Stimulated activated CD8-positive, alpha-beta memory T cell treated with anti-CD3 and anti-CD28 coated beads, Interleukin-4, amount 100 ng/mL, for 24 hours (primary cell): Measurements from ENCODE around the gene ABCC10.
"Not testable (repeated sequence)": the region's sequence is repeated elsewhere in the genome, so short reads cannot be mapped to it uniquely, and the experiment has no call there.

Experiments
- DNase-seq: peaks from one replicate; pipeline ENCODE4 v3.0.0-alpha.2; 2020; ENCODE audit warnings: low read depth

Gene ABCC10

DNA sequence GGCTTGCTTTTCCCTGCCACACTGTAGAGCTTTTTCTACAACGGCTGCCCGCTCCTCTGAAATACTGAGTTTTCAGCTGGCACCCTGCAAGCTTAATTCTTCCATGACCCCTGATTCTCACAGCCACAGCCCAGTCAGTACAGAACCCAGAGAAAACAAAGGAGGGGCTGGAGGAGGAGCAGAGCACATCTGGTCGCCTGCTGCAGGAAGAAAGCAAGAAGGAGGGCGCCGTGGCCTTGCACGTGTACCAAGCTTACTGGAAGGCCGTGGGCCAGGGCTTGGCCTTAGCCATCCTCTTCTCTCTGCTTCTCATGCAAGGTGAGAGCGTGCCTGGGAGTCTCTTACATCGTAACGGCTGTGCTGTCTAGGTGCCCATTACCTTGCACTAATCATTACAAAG, 16.7 kb downstream of the ABCC10 start:
- no peak for DNase-seq

DNA sequence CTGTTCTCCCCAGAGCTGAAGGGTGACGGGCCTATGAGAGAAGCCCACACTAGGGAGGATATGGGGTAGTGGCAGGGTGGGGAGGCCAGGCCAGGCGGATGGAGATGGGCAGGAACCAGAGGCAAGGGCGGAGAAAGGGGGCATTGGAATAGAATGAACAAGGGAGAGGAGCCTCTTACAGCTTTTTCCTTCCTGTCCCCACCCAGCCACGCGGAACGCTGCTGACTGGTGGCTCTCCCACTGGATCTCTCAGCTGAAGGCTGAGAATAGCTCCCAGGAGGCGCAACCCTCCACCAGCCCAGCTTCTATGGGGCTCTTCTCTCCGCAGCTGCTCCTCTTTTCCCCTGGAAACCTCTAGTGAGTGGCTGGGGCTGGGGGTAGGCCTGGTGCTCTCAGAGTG, 17.2 kb downstream of the ABCC10 start:
- DNase-seq: no peak

GRCh38 chr6:43445576-43445975, 18.2 kb downstream of the ABCC10 start:
- no peak for DNase-seq

- DNase-seq: no peak
Observed at GRCh38 chr6:43447604-43448003, 20.3 kb downstream of the ABCC10 start.

DNA sequence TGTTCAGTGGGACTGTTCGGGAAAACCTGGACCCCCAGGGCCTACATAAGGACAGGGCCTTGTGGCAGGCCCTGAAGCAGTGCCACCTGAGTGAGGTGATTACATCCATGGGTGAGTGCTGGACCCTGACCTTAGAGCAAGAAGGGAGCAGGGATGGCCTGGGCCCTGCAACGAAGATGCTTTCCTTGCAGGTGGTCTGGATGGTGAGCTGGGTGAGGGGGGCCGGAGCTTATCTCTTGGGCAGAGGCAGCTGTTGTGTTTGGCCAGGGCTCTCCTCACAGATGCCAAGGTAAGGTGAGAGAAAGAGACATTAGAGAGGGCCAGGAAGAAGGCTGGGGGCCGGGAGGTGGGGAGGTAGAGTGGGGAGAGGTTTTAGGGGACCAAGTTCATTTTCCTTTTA, 21.6 kb downstream of the ABCC10 start:
- DNase-seq: no peak

GRCh38 chr6:43450699-43451131, 23.4 kb downstream of the ABCC10 start:
- no peak for DNase-seq

- no peak for DNase-seq
Observed at GRCh38 chr6:43451348-43451747, 24.0 kb downstream of the ABCC10 start.

GRCh38 chr6:43451939-43452338, 24.6 kb downstream of the ABCC10 start:
- DNase-seq: no peak

DNA sequence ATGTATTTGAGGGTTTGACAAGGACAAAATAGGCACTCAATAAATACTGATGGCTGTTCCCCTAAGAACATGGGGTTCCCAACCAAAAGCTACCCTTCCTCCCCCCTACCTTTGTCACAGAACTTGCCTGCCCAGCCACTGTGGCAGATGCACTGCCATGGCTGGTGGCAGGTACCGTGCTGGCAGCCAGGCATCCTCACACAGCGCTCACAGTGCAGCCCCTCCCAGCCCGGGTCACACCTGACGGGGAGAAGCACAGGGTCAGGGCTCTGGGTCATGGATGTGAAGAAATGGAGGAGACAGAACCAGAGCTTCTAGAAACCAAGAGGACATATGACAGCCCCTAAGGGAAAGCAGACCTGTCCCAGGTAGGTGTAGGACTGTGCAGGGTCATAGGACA, 25.6 kb downstream of the ABCC10 start:
- no peak for DNase-seq

DNA sequence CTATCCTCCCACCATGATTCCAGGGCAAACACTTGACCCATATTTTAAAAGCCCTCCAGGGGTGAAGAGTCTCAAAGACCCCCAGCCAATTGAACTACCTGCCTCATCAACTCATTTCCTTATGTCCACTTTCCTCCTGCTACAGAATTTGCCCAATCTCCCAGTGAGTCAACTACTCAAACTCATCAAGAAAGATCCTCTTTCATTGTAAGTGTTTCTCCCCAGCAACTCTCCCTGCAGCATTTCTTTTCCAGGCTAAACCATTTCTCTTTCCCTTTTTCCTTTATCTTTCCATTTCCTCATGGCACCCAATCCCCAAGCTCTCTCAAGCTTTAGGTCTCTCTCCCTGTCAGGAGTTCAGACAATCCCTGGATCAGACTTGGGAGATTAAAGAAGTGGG, 26.5 kb downstream of the ABCC10 start:
- DNase-seq: no peak

DNA sequence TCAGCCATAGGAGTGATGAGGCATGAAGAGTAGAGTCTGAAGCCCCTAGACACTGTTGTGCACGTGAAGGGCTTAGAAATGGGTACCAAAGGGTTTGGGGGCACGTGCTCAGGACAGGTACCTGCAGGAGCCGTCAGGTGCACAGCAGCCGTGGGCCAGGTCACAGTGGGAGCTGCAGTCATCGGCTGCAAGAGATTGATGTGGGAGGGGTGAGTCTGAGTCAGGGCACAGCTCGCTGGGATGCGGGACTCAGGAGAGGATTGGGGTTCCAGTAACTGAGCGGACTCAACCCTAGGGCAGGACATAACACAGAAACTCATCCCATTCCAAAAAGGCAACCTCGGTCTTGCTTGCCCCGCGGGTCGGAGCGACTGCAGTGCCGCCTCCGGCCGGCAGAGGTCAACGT, 27.0 kb downstream of the ABCC10 start:
- no peak for DNase-seq

DNA sequence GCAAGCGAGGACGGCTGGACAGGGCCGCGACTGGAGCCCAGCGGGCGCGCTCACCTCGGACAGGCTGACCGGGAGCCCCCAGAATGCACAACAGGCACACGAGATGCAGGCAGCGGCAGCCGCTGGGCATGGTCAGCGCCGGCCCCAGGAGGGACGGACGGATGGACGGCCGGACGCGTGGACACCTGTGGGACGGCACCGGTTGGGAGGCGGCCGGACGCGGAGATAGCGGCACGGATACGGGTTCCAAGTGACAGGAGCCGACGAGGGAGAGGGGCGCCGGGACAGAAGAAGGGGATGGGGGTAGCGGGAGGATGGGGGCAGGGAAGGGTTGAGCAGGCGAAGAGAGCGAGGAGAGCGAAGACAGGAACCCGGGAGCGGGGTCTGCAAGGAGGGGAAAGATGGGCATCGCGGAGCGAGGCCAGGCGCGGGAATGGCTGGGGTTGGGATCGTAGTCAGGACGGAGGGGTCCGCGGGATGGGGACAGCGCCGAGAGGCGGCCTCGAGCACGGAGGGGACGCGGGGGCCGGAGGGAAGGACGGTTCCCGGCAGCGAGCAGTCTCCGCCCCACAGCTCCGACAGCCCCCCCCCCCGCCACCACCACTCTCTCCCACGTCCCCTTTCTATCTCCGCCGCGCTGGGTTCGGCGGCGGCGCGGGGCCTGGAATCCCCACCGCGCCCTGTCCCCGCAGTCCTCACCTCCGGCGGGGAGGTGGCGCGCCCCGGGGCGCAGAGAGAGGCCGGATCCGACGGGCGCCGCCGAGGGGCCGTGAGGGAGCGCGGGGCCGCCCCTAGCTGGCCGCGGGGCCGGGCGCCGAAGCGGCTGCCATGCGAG, 27.6 kb downstream of the ABCC10 start:
- DNase-seq: peak; percentile 61

DNA sequence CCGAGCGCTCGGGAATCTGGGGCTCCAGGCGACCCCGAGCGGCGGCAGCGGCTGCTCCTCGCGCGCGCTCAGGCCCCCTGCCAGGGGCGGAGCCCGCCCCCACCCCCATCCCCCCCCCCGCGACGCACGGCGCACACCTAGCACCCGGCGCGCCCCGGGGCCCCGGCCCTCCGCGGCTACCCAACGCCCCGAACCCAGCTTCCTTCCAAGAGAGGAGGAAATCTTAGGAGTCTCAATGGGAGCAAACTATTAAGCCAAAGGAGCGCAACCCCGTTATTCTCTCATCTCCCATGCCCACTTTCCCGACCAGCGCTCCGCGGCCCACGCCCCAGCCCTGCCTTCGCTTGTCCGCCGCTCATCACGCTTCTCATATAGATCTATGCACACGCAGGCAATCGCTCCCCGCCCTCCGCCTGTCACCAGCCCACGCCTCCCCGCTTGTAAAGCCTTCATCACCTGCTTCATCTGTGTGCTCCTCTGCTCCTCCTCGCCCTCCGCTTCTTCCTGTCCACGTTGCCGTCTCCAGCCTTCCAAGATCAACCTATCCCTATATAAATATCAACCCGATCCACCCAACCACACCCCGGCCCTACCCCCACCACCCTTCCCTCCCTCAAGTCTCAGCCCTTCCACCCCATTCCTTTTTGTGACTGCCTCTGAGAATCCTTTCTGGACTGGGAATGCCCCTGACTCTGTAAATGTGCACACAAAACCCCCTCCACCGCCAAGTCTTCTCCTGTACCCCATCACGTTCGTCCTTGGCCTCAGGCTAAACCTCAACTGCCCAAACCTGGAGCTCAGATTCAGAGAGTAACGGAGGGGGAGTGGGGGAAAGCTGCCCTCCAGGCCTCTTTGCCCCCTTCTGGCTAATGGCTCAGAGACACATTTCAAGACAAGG, 28.4 kb downstream of the ABCC10 start, which contains the start of gene DLK2:
TSS of gene DLK2 (minus strand) at position 18 of the 898 bp plus-strand sequence. CDS start 723 bp downstream, outside the sequence.
- DNase-seq: peak; percentile 32

- DNase-seq: no peak
Observed at GRCh38 chr6:43457643-43458042, 30.3 kb downstream of the ABCC10 start.

GRCh38 chr6:43458154-43458553, 30.8 kb downstream of the ABCC10 start:
- DNase-seq: not testable (repeated sequence)

GRCh38 chr6:43459535-43459934, 32.2 kb downstream of the ABCC10 start:
- DNase-seq: no peak

DNA sequence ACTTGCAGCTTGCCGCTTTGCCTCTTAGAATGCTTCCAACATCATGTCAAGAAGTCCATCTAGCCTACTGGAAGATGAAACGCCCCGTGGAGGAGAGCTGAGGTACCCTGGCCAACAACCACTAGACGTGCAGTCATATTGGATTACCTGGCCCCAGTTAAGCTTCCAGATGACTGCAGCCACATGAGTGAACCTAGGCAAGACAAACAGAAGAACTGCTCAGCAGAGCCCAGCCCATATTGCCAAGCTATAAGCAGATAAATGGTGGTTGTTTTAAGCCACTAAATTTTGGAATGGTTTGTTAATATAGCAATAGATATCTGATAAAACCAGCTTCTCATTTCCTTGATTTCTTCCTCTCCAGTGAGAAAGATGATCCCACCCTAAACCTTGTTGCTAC, 32.7 kb downstream of the ABCC10 start:
- DNase-seq: no peak

DNA sequence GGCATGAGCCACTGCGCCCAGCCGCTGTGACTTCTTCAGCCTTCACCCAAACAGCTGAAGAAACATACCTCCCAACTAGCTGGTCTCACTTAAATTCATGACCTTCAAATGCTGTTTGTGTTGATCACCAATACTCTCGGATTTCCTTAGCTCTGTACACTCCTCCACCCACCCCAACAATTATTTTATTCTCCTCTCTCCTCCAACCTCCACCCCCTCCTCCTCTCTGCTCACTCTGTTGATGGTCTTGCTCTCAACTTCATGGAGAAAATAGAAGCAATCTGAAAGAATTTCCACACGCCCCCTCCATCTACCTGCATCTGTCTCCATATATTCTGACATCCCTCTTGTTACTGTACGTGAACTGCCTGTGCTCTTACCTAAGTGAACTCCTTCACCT, 34.6 kb downstream of the ABCC10 start:
- DNase-seq: no peak

DNA sequence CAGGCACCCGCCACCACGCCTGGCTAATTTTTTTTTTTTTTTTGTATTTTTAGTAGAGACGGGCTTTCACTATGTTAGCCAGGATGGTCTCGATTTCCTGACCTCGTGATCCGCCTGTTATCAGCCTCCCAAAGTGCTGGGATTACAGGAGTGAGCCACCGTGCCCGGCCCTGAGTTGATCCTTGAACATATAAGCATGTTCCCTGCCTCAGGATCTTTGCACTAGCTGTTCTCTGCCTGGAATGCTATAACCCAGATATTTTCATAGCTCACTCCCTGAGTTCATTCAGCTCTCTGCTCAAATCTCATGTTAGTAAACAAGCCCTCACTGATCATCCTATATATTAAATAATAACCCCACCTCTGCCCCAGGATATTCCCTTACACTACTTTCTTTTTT, 37.0 kb downstream of the ABCC10 start:
- DNase-seq: no peak

DNA sequence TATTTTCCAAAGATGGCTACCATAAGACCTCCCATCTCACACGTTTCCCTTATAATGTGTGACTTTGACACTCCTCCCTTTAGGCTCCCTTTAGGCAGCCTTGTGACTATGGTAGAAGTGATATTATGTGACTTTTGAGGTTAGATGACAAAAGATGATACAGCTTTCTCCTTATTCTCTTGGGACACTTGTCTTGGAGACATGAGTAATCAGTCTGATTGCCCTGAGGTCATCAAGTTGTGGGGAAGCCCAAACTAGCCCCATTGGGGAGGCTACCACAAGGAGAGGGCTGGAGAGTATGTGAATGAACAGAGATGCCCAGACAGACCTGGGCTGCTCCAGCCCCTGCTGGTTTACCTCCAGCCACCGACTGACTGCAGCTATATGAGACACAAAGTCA, 38.6 kb downstream of the ABCC10 start:
- DNase-seq: no peak

- DNase-seq: not testable (repeated sequence)
Observed at GRCh38 chr6:43467265-43467664, 39.9 kb downstream of the ABCC10 start.

DNA sequence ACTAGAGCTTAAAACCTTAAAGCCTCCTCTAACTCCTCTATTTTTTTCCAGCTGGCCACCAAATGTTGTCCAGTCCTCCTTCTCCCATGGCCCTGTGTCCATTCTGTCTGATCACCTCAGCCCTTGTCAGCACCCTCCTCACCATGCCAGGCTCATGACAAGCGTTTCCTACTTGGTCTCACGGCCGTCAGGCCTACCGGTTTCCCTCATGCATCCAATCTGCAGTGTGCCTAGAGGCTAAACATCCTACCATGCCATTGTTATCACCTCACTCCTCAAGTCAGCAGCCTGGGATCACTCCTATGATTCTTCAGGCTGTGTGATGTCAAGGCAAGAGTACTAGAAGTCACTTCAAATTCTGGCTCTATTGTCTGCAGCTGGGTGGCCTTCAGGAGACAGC, 40.4 kb downstream of the ABCC10 start:
- no peak for DNase-seq

DNA sequence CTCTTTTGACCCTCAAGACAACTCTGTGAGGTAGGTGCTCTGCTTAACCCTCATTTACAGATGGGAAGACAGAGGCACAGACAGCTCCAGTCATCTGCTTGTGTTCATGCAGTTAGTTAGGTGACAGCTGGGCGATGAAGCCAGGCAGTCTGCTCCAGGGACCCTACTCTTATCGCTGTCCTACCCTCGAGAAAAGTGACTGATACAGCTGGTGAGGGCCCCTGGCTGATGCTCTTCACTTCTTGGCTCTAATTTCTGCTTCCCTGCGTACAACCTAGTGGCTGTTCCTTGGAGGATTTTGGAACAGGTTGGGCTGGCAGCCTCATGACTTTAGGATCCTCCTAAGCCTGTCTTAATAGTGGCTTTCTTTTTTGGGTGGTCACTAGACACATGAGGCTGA, 40.9 kb downstream of the ABCC10 start:
- DNase-seq: no peak
